ENCODE results near the gene STK32A.

The STK32A gene

GRCh38 chr5:147310059-147310704, 75.4 kb downstream of the STK32A start:
- ChIA-PET CTCF (no interaction called here), POLR2A (interaction anchor here (0.6 kb wide), 1 partner anchor 102 kb away, joined by 3 read pairs; no protein-coding TSS in a partner anchor)
- Histone ChIP-seq H3K36me3 (ENCODE audit: control insufficient read depth in 4 of 4, insufficient read depth in 4 of 4, low read length in 3 of 4) (no peaks in the 10 kb centered on the region), H3K27ac (ENCODE audit: insufficient read depth in 1 of 2, low read depth in 1 of 2, low read length in 2 of 2, poor library complexity in 1 of 2, severe bottlenecking in 2 of 2) (no peak overlapping the region), H3K9me3 (ENCODE audit: control extremely low read depth in 1 of 5, control insufficient read depth in 4 of 5, insufficient read depth in 2 of 5, low read depth in 1 of 5, low read length in 4 of 5) (peaks cover 0 to 2% (median 0%) of the 10 kb centered on the region in 5 experiments), H3K4me1 (ENCODE audit: control extremely low read depth in 1 of 4, control insufficient read depth in 4 of 4, insufficient read depth in 4 of 4, low read length in 3 of 4) (peaks cover 0 to 14% (median 3%) of the 10 kb centered on the region in 4 experiments), H3K27me3 (replicated peaks in 2 of 5; ENCODE audit: control insufficient read depth in 4 of 5, insufficient read depth in 5 of 5, low read length in 4 of 5) (no peaks in the 10 kb centered on the region), H3K4me3 (ENCODE audit: control insufficient read depth in 1 of 7, extremely low read depth in 1 of 7, insufficient read depth in 4 of 7, low read depth in 2 of 7, low read length in 6 of 7) (no peak overlapping the region)
- WGBS (ENCODE audit: insufficient coverage) = 48% methylated on average over 8 of the region's 10 CpGs
- DNase-seq = peak; percentile 25 to 59 (median 52)

- POLR2A ChIA-PET = no interaction called here
- WGBS (ENCODE audit: insufficient coverage) = no CpG with 5 or more reads among the region's 7 CpGs
These were observed 83.3 kb downstream of the STK32A start for GRCh38 chr5:147317978-147318684.

GRCh38 chr5:147321569-147321968, 86.7 kb downstream of the STK32A start:
- H3K4me1 ChIP-seq (ENCODE audit: control extremely low read depth in 1 of 4, control insufficient read depth in 4 of 4, insufficient read depth in 4 of 4, low read length in 3 of 4) = no peaks in the 10 kb centered on the region
- ChIA-PET POLR2A (no interaction called here), CTCF (no interaction called here)
- peaks cover 0 to 2% (median 0%) of the 10 kb centered on the region in 5 experiments for H3K27me3 ChIP-seq (replicated peaks in 2 of 5; ENCODE audit: control insufficient read depth in 4 of 5, insufficient read depth in 5 of 5, low read length in 4 of 5)
- H3K9me3 ChIP-seq (ENCODE audit: control extremely low read depth in 1 of 5, control insufficient read depth in 4 of 5, insufficient read depth in 2 of 5, low read depth in 1 of 5, low read length in 4 of 5) = no peaks in the 10 kb centered on the region
- no peak overlapping the region for H3K27ac ChIP-seq (ENCODE audit: insufficient read depth in 1 of 2, low read depth in 1 of 2, low read length in 2 of 2, poor library complexity in 1 of 2, severe bottlenecking in 2 of 2)
- no peak for DNase-seq
- no peak overlapping the region for H3K4me3 ChIP-seq (ENCODE audit: control insufficient read depth in 1 of 7, extremely low read depth in 1 of 7, insufficient read depth in 4 of 7, low read depth in 2 of 7, low read length in 6 of 7)
- H3K36me3 ChIP-seq (ENCODE audit: control insufficient read depth in 4 of 4, insufficient read depth in 4 of 4, low read length in 3 of 4) = no peaks in the 10 kb centered on the region
- WGBS (ENCODE audit: insufficient coverage) = no CpG with 5 or more reads among the region's 1 CpG

More at GRCh38 chr5:147317978-147318684, 83.3 kb downstream of the STK32A start:
- no peak for DNase-seq
- H3K27me3 ChIP-seq (replicated peaks in 2 of 5; ENCODE audit: control insufficient read depth in 4 of 5, insufficient read depth in 5 of 5, low read length in 4 of 5) = peaks cover 0 to 2% (median 0%) of the 10 kb centered on the region in 5 experiments
- H3K4me1 ChIP-seq (ENCODE audit: control extremely low read depth in 1 of 4, control insufficient read depth in 4 of 4, insufficient read depth in 4 of 4, low read length in 3 of 4) = no peaks in the 10 kb centered on the region
- H3K9me3 ChIP-seq (ENCODE audit: control extremely low read depth in 1 of 5, control insufficient read depth in 4 of 5, insufficient read depth in 2 of 5, low read depth in 1 of 5, low read length in 4 of 5) = peaks cover 0 to 2% (median 0%) of the 10 kb centered on the region in 5 experiments
- CTCF ChIA-PET = no interaction called here
- no peaks in the 10 kb centered on the region for H3K36me3 ChIP-seq (ENCODE audit: control insufficient read depth in 4 of 4, insufficient read depth in 4 of 4, low read length in 3 of 4)
- no peak overlapping the region for H3K4me3 ChIP-seq (ENCODE audit: control insufficient read depth in 1 of 7, extremely low read depth in 1 of 7, insufficient read depth in 4 of 7, low read depth in 2 of 7, low read length in 6 of 7)
- H3K27ac ChIP-seq (ENCODE audit: insufficient read depth in 1 of 2, low read depth in 1 of 2, low read length in 2 of 2, poor library complexity in 1 of 2, severe bottlenecking in 2 of 2) = no peak overlapping the region

- H3K9me3 ChIP-seq (ENCODE audit: control extremely low read depth in 1 of 5, control insufficient read depth in 4 of 5, insufficient read depth in 2 of 5, low read depth in 1 of 5, low read length in 4 of 5) = no peaks in the 10 kb centered on the region
- H3K27me3 ChIP-seq (replicated peaks in 2 of 5; ENCODE audit: control insufficient read depth in 4 of 5, insufficient read depth in 5 of 5, low read length in 4 of 5) = peaks cover 0 to 5% (median 0%) of the 10 kb centered on the region in 5 experiments
- ChIA-PET POLR2A (no interaction called here), CTCF (no interaction called here)
- H3K4me1 ChIP-seq (ENCODE audit: control extremely low read depth in 1 of 4, control insufficient read depth in 4 of 4, insufficient read depth in 4 of 4, low read length in 3 of 4) = no peaks in the 10 kb centered on the region
- WGBS (ENCODE audit: insufficient coverage) = 76% methylated on average over 3 of the region's 4 CpGs
- no peak overlapping the region for H3K27ac ChIP-seq (ENCODE audit: insufficient read depth in 1 of 2, low read depth in 1 of 2, low read length in 2 of 2, poor library complexity in 1 of 2, severe bottlenecking in 2 of 2)
- no peak overlapping the region for H3K4me3 ChIP-seq (ENCODE audit: control insufficient read depth in 1 of 7, extremely low read depth in 1 of 7, insufficient read depth in 4 of 7, low read depth in 2 of 7, low read length in 6 of 7)
- H3K36me3 ChIP-seq (ENCODE audit: control insufficient read depth in 4 of 4, insufficient read depth in 4 of 4, low read length in 3 of 4) = no peaks in the 10 kb centered on the region
- DNase-seq = no peak
These were observed 92.6 kb downstream of the STK32A start for GRCh38 chr5:147327421-147327820.

GRCh38 chr5:147327905-147328304, 93.1 kb downstream of the STK32A start:
- Histone ChIP-seq H3K27ac (ENCODE audit: insufficient read depth in 1 of 2, low read depth in 1 of 2, low read length in 2 of 2, poor library complexity in 1 of 2, severe bottlenecking in 2 of 2) (no peak overlapping the region), H3K27me3 (replicated peaks in 2 of 5; ENCODE audit: control insufficient read depth in 4 of 5, insufficient read depth in 5 of 5, low read length in 4 of 5) (peaks cover 0 to 5% (median 0%) of the 10 kb centered on the region in 5 experiments), H3K36me3 (ENCODE audit: control insufficient read depth in 4 of 4, insufficient read depth in 4 of 4, low read length in 3 of 4) (no peaks in the 10 kb centered on the region), H3K4me1 (ENCODE audit: control extremely low read depth in 1 of 4, control insufficient read depth in 4 of 4, insufficient read depth in 4 of 4, low read length in 3 of 4) (no peaks in the 10 kb centered on the region), H3K4me3 (ENCODE audit: control insufficient read depth in 1 of 7, extremely low read depth in 1 of 7, insufficient read depth in 4 of 7, low read depth in 2 of 7, low read length in 6 of 7) (no peak overlapping the region), H3K9me3 (ENCODE audit: control extremely low read depth in 1 of 5, control insufficient read depth in 4 of 5, insufficient read depth in 2 of 5, low read depth in 1 of 5, low read length in 4 of 5) (no peaks in the 10 kb centered on the region)
- 83% methylated on average over 2 of the region's 2 CpGs for WGBS (ENCODE audit: insufficient coverage)
- ChIA-PET POLR2A (no interaction called here), CTCF (interaction anchor here (0.7 kb wide), 1 partner anchor 42 kb away, joined by 3 read pairs; no protein-coding TSS in a partner anchor)
- no peak for DNase-seq

- POLR2A ChIA-PET = no interaction called here
- Histone ChIP-seq H3K4me3 (ENCODE audit: control insufficient read depth in 1 of 7, extremely low read depth in 1 of 7, insufficient read depth in 4 of 7, low read depth in 2 of 7, low read length in 6 of 7) (no peak overlapping the region), H3K36me3 (ENCODE audit: control insufficient read depth in 4 of 4, insufficient read depth in 4 of 4, low read length in 3 of 4) (no peaks in the 10 kb centered on the region), H3K27ac (ENCODE audit: insufficient read depth in 1 of 2, low read depth in 1 of 2, low read length in 2 of 2, poor library complexity in 1 of 2, severe bottlenecking in 2 of 2) (no peak overlapping the region), H3K27me3 (replicated peaks in 2 of 5; ENCODE audit: control insufficient read depth in 4 of 5, insufficient read depth in 5 of 5, low read length in 4 of 5) (peaks cover 0 to 5% (median 0%) of the 10 kb centered on the region in 5 experiments), H3K4me1 (ENCODE audit: control extremely low read depth in 1 of 4, control insufficient read depth in 4 of 4, insufficient read depth in 4 of 4, low read length in 3 of 4) (no peaks in the 10 kb centered on the region), H3K9me3 (ENCODE audit: control extremely low read depth in 1 of 5, control insufficient read depth in 4 of 5, insufficient read depth in 2 of 5, low read depth in 1 of 5, low read length in 4 of 5) (no peaks in the 10 kb centered on the region)
- CTCF ChIA-PET = no interaction called here
- 87% methylated on average over 3 of the region's 4 CpGs for WGBS (ENCODE audit: insufficient coverage)
- DNase-seq = no peak
These were observed 97.8 kb downstream of the STK32A start for GRCh38 chr5:147332658-147333057.

GRCh38 chr5:147336876-147337275, 102.0 kb downstream of the STK32A start:
- 93% methylated on average over 4 of the region's 4 CpGs for WGBS (ENCODE audit: insufficient coverage)
- DNase-seq = no peak
- peaks cover 0 to 2% (median 0%) of the 10 kb centered on the region in 5 experiments for H3K27me3 ChIP-seq (replicated peaks in 2 of 5; ENCODE audit: control insufficient read depth in 4 of 5, insufficient read depth in 5 of 5, low read length in 4 of 5)
- peaks cover 0 to 6% (median 0%) of the 10 kb centered on the region in 5 experiments for H3K9me3 ChIP-seq (ENCODE audit: control extremely low read depth in 1 of 5, control insufficient read depth in 4 of 5, insufficient read depth in 2 of 5, low read depth in 1 of 5, low read length in 4 of 5)
- H3K4me3 ChIP-seq (ENCODE audit: control insufficient read depth in 1 of 7, extremely low read depth in 1 of 7, insufficient read depth in 4 of 7, low read depth in 2 of 7, low read length in 6 of 7) = no peak overlapping the region
- POLR2A ChIA-PET = no interaction called here
- H3K27ac ChIP-seq (ENCODE audit: insufficient read depth in 1 of 2, low read depth in 1 of 2, low read length in 2 of 2, poor library complexity in 1 of 2, severe bottlenecking in 2 of 2) = no peak overlapping the region
- CTCF ChIA-PET = no interaction called here
- no peaks in the 10 kb centered on the region for H3K4me1 ChIP-seq (ENCODE audit: control extremely low read depth in 1 of 4, control insufficient read depth in 4 of 4, insufficient read depth in 4 of 4, low read length in 3 of 4)
- H3K36me3 ChIP-seq (ENCODE audit: control insufficient read depth in 4 of 4, insufficient read depth in 4 of 4, low read length in 3 of 4) = no peaks in the 10 kb centered on the region
